Transverse colon (tissue), 3 donors: Measurements from ENCODE around the gene BPIFB4.

Experiments
- CTCF ChIP-seq, 5 experiments: fragments of 200-600 bp in 3 of 5; fragments of 450-650 bp in 2 of 5; sonication (generic) in 3 of 5; IDR thresholded peaks; 1 replicate in 2 of 5; 2 replicates in 3 of 5; pipeline ENCODE4 v1.5.1; 2016 to 2017; ENCODE audit warnings: antibody characterized with exemption in 5 of 5, inconsistent platforms in 3 of 5, mild to moderate bottlenecking in 2 of 5, moderate library complexity in 1 of 5
- POLR2A ChIP-seq: fragments of 450-650 bp; IDR thresholded peaks from one replicate; pipeline ENCODE4 v1.6.1; 2016; ENCODE audit warnings: antibody characterized with exemption, mild to moderate bottlenecking, moderate library complexity

DNA sequence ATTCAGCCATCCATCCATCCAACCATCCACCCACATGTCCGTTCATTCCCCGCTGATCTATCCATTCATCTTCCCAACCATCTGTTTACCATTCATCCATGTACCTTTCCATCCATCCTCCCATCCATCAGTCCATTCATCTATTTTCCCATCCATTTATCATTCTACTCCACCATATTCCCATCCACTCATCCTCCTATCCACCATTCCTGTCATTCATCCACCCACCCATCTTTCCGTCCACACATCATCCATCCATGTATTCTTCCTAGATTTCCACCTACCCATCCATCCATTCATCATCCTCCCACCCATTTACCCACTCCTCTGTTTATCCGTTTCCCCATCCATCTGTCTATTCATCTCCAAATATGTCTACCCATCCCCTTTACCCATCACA is 41.2 kb upstream of the BPIFB4 start:
- TF ChIP-seq POLR2A: no peak
- no peak for TF ChIP-seq CTCF (IDR thresholded peaks at IDR 0.05)
